ENCODE data around the gene NLRC5.
A peak's percentile ranks its signal among the peaks of the same experiment; 100 is the strongest.
"Not testable (repeated sequence)": the region's sequence is repeated elsewhere in the genome, so short reads cannot be mapped to it uniquely, and the experiment has no call there.

NLRC5 gene

GRCh38 chr16:56988161-56988947 is 1.0 kb upstream of the NLRC5 start:
- Histone ChIP-seq H3K27ac (ENCODE audit: low read depth, low read length) (peak overlapping the region; percentile 86), H3K27me3 (ENCODE audit: control insufficient read depth, insufficient read depth, low read length) (no peaks in the 10 kb centered on the region), H3K4me3 (ENCODE audit: low read length) (peak overlapping the region; percentile 91), H3K4me1 (ENCODE audit: control insufficient read depth, insufficient read depth, low read length) (peaks cover 14% of the 10 kb centered on the region), H3K9ac (ENCODE audit: low read length) (no peak overlapping the region), H3K36me3 (ENCODE audit: control insufficient read depth, insufficient read depth, low read length) (no peaks in the 10 kb centered on the region)

DNA sequence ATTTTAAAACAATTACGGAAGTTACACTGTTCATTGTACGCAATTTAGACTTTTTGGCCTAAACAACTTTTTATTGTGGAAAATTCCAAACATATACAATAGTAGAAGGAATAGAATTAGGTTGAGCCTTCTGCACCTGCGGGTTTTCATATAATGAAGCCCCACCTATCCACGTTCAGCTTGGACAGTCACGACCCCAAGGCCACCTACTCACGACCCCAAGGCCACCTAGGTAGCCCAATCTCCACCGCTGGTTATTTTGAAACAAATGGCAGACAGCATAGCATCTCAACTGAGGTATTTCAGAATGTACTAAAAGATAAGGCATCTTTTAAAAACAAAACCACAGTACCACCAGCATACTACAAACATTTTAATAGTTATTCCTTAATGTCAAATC is 631 bp downstream of the NLRC5 start:
- Histone ChIP-seq H3K27me3 (ENCODE audit: control insufficient read depth, insufficient read depth, low read length) (no peaks in the 10 kb centered on the region), H3K27ac (ENCODE audit: low read depth, low read length) (peak overlapping the region; percentile 86), H3K4me1 (ENCODE audit: control insufficient read depth, insufficient read depth, low read length) (peaks cover 14% of the 10 kb centered on the region), H3K36me3 (ENCODE audit: control insufficient read depth, insufficient read depth, low read length) (no peaks in the 10 kb centered on the region), H3K9ac (ENCODE audit: low read length) (peak overlapping the region; percentile 94), H3K4me3 (ENCODE audit: low read length) (peak overlapping the region; percentile 91)

- Histone ChIP-seq H3K4me1 (ENCODE audit: control insufficient read depth, insufficient read depth, low read length) (peaks cover 14% of the 10 kb centered on the region), H3K9ac (ENCODE audit: low read length) (no peak overlapping the region), H3K27me3 (ENCODE audit: control insufficient read depth, insufficient read depth, low read length) (no peaks in the 10 kb centered on the region), H3K27ac (ENCODE audit: low read depth, low read length) (no peak overlapping the region), H3K36me3 (ENCODE audit: control insufficient read depth, insufficient read depth, low read length) (no peaks in the 10 kb centered on the region), H3K4me3 (ENCODE audit: low read length) (peak overlapping the region; percentile 91)
Measured at GRCh38 chr16:56990407-56991286, 1.3 kb downstream of the NLRC5 start.

- Histone ChIP-seq H3K4me1 (ENCODE audit: control insufficient read depth, insufficient read depth, low read length) (peaks cover 14% of the 10 kb centered on the region), H3K4me3 (ENCODE audit: low read length) (peak overlapping the region; percentile 50)
- H3K27me3 ChIP-seq (ENCODE audit: control insufficient read depth, insufficient read depth, low read length); H3K27ac ChIP-seq (ENCODE audit: low read depth, low read length); H3K9ac ChIP-seq (ENCODE audit: low read length); H3K36me3 ChIP-seq (ENCODE audit: control insufficient read depth, insufficient read depth, low read length): not testable (repeated sequence)
Measured at GRCh38 chr16:56992431-56992830, 3.1 kb downstream of the NLRC5 start.

GRCh38 chr16:56993204-56993603 is 3.8 kb downstream of the NLRC5 start:
- no peak overlapping the region for H3K27ac ChIP-seq (ENCODE audit: low read depth, low read length)
- peaks cover 14% of the 10 kb centered on the region for H3K4me1 ChIP-seq (ENCODE audit: control insufficient read depth, insufficient read depth, low read length)
- no peaks in the 10 kb centered on the region for H3K36me3 ChIP-seq (ENCODE audit: control insufficient read depth, insufficient read depth, low read length)
- H3K4me3 ChIP-seq (ENCODE audit: low read length) = no peak overlapping the region
- no peaks in the 10 kb centered on the region for H3K27me3 ChIP-seq (ENCODE audit: control insufficient read depth, insufficient read depth, low read length)
- H3K9ac ChIP-seq (ENCODE audit: low read length) = no peak overlapping the region

DNA sequence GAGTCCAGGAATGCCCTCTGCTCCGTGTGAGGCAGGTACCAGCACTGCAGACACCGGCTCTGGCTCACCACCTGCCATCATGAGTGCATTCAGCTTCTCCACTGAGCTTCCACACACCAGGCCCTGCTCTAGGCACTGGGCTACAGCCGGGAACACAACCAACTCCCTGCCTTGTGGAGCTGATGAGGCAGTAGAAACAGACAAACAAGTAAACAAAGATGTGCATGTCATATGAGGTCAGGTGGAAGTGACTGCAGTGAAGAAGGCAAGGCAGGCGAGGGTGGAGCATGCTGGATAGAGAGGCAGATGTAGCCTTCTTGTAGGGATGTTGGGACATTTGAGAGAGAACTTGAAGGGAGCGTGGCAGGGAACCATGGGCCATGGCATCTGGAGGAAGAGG is 5.0 kb downstream of the NLRC5 start:
- Histone ChIP-seq H3K36me3 (ENCODE audit: control insufficient read depth, insufficient read depth, low read length) (no peaks in the 10 kb centered on the region), H3K4me3 (ENCODE audit: low read length) (no peak overlapping the region), H3K4me1 (ENCODE audit: control insufficient read depth, insufficient read depth, low read length) (peaks cover 10% of the 10 kb centered on the region), H3K9ac (ENCODE audit: low read length) (no peak overlapping the region), H3K27me3 (ENCODE audit: control insufficient read depth, insufficient read depth, low read length) (no peaks in the 10 kb centered on the region), H3K27ac (ENCODE audit: low read depth, low read length) (no peak overlapping the region)

DNA sequence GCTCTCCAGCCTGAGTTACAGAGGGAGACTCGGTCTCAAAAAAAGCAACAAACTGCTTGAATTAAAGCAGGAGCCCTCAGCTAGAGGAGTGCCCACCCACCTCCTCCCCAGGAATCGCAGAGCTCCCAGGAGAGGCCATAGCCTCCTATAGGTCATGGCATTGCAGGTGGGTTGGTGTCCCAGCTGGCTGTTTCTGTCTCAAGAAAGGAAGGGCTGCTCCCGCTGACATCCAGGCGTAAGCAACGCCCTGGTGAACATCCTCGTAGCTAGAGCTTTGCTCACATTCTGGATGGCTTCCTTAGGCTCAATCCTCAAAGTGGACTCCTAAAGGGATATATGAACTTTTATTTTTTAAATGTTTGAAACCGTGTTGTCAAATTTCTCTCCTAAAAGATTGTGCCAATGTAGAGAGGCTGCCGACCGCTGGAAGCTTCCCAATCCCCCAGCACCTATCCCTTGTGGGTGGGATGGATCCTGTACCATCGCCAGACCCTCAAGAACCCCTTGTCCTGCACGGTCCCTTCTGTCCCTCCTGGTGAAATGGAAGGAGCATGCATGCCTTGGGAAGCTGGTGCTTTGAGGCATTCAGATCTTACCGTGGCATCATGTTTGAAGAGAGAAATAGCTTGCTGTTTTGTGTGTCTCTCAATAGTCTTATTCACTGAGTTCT is 5.9 kb downstream of the NLRC5 start:
- Histone ChIP-seq H3K4me1 (ENCODE audit: control insufficient read depth, insufficient read depth, low read length) (peaks cover 6% of the 10 kb centered on the region), H3K4me3 (ENCODE audit: low read length) (no peak overlapping the region), H3K9ac (ENCODE audit: low read length) (no peak overlapping the region), H3K36me3 (ENCODE audit: control insufficient read depth, insufficient read depth, low read length) (no peaks in the 10 kb centered on the region), H3K27ac (ENCODE audit: low read depth, low read length) (no peak overlapping the region), H3K27me3 (ENCODE audit: control insufficient read depth, insufficient read depth, low read length) (no peaks in the 10 kb centered on the region)

DNA sequence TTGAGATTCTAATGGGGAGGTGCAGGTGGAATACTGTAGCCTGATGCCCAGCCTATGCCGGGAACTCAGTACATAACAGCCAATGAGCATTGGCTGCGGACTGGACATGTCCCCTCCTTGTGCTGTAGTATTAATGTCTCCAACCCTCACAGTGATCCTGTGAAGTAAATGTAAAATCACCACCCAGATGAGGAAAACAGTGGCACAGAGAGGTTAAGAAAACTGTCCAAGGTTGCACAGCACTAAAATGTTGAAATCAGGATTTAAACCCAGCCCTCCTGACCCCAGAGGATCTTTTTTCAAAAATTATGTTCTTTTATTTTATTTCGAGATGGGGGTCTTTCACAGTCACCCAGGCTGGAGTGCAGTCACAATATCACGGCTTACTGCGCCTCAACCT is 7.9 kb downstream of the NLRC5 start:
- no peak overlapping the region for H3K4me3 ChIP-seq (ENCODE audit: low read length)
- no peak overlapping the region for H3K9ac ChIP-seq (ENCODE audit: low read length)
- no peaks in the 10 kb centered on the region for H3K27me3 ChIP-seq (ENCODE audit: control insufficient read depth, insufficient read depth, low read length)
- no peaks in the 10 kb centered on the region for H3K4me1 ChIP-seq (ENCODE audit: control insufficient read depth, insufficient read depth, low read length)
- H3K36me3 ChIP-seq (ENCODE audit: control insufficient read depth, insufficient read depth, low read length) = no peaks in the 10 kb centered on the region
- H3K27ac ChIP-seq (ENCODE audit: low read depth, low read length) = no peak overlapping the region

- no peaks in the 10 kb centered on the region for H3K4me1 ChIP-seq (ENCODE audit: control insufficient read depth, insufficient read depth, low read length)
- no peaks in the 10 kb centered on the region for H3K36me3 ChIP-seq (ENCODE audit: control insufficient read depth, insufficient read depth, low read length)
- no peak overlapping the region for H3K27ac ChIP-seq (ENCODE audit: low read depth, low read length)
- H3K4me3 ChIP-seq (ENCODE audit: low read length) = no peak overlapping the region
- no peak overlapping the region for H3K9ac ChIP-seq (ENCODE audit: low read length)
- H3K27me3 ChIP-seq (ENCODE audit: control insufficient read depth, insufficient read depth, low read length) = no peaks in the 10 kb centered on the region
Measured at GRCh38 chr16:56997931-56998330, 8.6 kb downstream of the NLRC5 start.

DNA sequence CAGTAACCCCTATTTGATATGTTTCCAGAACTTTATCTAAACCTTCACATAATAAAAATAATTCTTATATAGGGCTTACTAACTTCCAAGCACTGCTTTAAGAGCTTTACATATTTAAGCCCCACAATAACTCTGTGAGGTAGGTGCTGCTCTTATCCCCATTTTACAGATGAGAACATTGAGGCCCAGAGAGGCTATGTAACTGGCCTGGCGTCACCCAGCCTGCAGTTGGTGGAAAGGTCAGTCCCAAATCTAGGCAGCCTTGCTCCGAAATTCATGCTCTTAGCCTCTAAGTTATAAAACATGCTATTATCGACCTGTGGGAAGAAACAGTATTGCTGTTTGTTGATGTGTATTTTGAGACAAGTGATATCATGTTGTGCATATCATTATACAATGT is 9.0 kb downstream of the NLRC5 start:
- Histone ChIP-seq H3K4me1 (ENCODE audit: control insufficient read depth, insufficient read depth, low read length) (no peaks in the 10 kb centered on the region), H3K4me3 (ENCODE audit: low read length) (no peak overlapping the region), H3K27me3 (ENCODE audit: control insufficient read depth, insufficient read depth, low read length) (no peaks in the 10 kb centered on the region), H3K27ac (ENCODE audit: low read depth, low read length) (no peak overlapping the region), H3K9ac (ENCODE audit: low read length) (no peak overlapping the region), H3K36me3 (ENCODE audit: control insufficient read depth, insufficient read depth, low read length) (no peaks in the 10 kb centered on the region)

DNA sequence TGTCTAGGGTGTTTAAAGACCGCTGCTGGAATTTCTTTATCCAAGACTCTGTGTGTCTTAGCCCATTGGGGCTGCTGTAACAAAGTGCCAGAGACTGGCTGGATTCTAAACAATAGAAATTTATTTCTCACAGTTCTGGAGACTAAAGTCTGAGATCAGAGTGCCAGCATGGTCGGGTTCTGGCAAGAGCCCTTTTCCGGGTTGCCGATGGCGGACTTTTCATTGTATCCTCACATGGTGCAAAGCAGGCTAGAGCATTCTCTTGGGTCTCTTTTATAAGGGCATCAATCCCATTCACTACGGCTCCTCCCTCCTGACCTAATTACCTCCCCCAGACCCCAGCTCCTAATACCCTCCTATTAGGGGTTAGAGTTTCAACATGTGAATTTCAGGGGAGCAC is 9.5 kb downstream of the NLRC5 start:
- no peaks in the 10 kb centered on the region for H3K27me3 ChIP-seq (ENCODE audit: control insufficient read depth, insufficient read depth, low read length)
- H3K4me1 ChIP-seq (ENCODE audit: control insufficient read depth, insufficient read depth, low read length) = no peaks in the 10 kb centered on the region
- no peak overlapping the region for H3K9ac ChIP-seq (ENCODE audit: low read length)
- H3K36me3 ChIP-seq (ENCODE audit: control insufficient read depth, insufficient read depth, low read length) = peaks cover 2% of the 10 kb centered on the region
- no peak overlapping the region for H3K27ac ChIP-seq (ENCODE audit: low read depth, low read length)
- H3K4me3 ChIP-seq (ENCODE audit: low read length) = no peak overlapping the region

All from rectal smooth muscle tissue (tissue), 1 donor.